ENCODE data around the gene DDAH1. TPM values are rescaled to one million over a fixed set of nuclear protein-coding genes. Genes with fewer than 3 reads are reported as not detected.

Gene DDAH1
- total and polyA plus RNA-seq, 4 donors = 25.8 to 42.7 (median 31.7) TPM

DNA sequence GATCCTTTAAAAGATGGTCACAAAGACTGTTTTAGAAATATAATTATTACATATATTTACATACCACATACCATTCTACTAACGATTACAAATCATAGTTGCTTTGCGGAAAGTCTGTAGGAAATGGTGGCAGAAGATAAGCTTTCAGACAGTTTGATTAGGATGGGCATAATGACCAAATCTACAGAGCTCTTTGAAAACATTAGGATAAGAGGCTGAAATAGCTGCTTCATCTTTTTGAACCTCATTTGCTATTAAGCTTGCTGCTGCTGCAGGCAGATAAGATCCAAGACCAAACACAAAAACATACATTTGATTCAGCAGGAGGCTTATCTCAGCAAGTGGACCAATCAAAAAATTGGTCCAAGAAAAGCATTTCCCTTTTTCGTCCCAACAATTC, 47.1 kb downstream of the DDAH1 start:
- Histone ChIP-seq H3K4me3 (ENCODE audit: low read depth in 1 of 3, low read length in 3 of 3) (no peak overlapping the region), H3K36me3 (ENCODE audit: control insufficient read depth in 4 of 4, insufficient read depth in 3 of 4, low read depth in 1 of 4, low read length in 3 of 4) (no peaks in the 10 kb centered on the region), H3K9ac (ENCODE audit: low read depth in 1 of 2, low read length in 2 of 2) (no peak overlapping the region), H3K4me1 (ENCODE audit: control insufficient read depth in 4 of 4, insufficient read depth in 4 of 4, low read length in 3 of 4) (no peaks in the 10 kb centered on the region), H3K27me3 (ENCODE audit: control insufficient read depth in 4 of 4, insufficient read depth in 4 of 4, low read length in 3 of 4) (no peaks in the 10 kb centered on the region), H3K9me3 (ENCODE audit: control insufficient read depth in 4 of 4, low read length in 3 of 4) (peaks cover 0 to 2% (median 2%) of the 10 kb centered on the region in 4 donors), H3K27ac (ENCODE audit: low read depth in 1 of 2, low read length in 2 of 2) (no peak overlapping the region)
- no peak for TF ChIP-seq HNF4A (conservative IDR thresholded peaks at IDR 0.05)
- TF ChIP-seq, protein P1, sequence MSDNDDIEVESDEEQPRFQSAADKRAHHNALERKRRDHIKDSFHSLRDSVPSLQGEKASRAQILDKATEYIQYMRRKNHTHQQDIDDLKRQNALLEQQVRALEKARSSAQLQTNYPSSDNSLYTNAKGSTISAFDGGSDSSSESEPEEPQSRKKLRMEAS (IDR thresholded peaks at IDR 0.05) = no peak
- TF ChIP-seq, protein P2, sequence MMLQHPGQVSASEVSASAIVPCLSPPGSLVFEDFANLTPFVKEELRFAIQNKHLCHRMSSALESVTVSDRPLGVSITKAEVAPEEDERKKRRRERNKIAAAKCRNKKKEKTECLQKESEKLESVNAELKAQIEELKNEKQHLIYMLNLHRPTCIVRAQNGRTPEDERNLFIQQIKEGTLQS (IDR thresholded peaks at IDR 0.05) = no peak
- no peak for DNase-seq (ENCODE audit: low spot score)
- WGBS = 81% methylated on average over 3 of the region's 3 CpGs

GRCh38 chr1:85417017-85417416, 47.9 kb downstream of the DDAH1 start:
- H3K4me3 ChIP-seq (ENCODE audit: low read depth in 1 of 3, low read length in 3 of 3) = no peak overlapping the region
- H3K27me3 ChIP-seq (ENCODE audit: control insufficient read depth in 4 of 4, insufficient read depth in 4 of 4, low read length in 3 of 4) = no peaks in the 10 kb centered on the region
- no peak for TF ChIP-seq JUND (IDR thresholded peaks at IDR 0.05)
- TF ChIP-seq RXRA (IDR thresholded peaks at IDR 0.05) = no peak
- no peak for TF ChIP-seq YY1 (IDR thresholded peaks at IDR 0.05)
- TF ChIP-seq REST (IDR thresholded peaks at IDR 0.05) = no peak
- TF ChIP-seq SP1 (IDR thresholded peaks at IDR 0.05) = no peak
- no peak for TF ChIP-seq HNF4G (IDR thresholded peaks at IDR 0.05)
- TF ChIP-seq HNF4A (conservative IDR thresholded peaks at IDR 0.05) = no peak
- no peak for TF ChIP-seq RAD21 (IDR thresholded peaks at IDR 0.05)
- TF ChIP-seq NR2F2 (IDR thresholded peaks at IDR 0.05) = no peak
- TF ChIP-seq GABPA (IDR thresholded peaks at IDR 0.05 in 1 of 2, conservative IDR thresholded peaks at IDR 0.05 in 1 of 2) = no peak
- TF ChIP-seq FOXA2 (IDR thresholded peaks at IDR 0.05) = no peak
- TF ChIP-seq, protein P1 (IDR thresholded peaks at IDR 0.05) = no peak
- TF ChIP-seq EGR1 (IDR thresholded peaks at IDR 0.05; ENCODE audit: low read depth in 2 of 2) = no peak
- TF ChIP-seq TAF1 (conservative IDR thresholded peaks at IDR 0.05) = no peak
- TF ChIP-seq, protein P2 (IDR thresholded peaks at IDR 0.05) = no peak
- H3K9me3 ChIP-seq (ENCODE audit: control insufficient read depth in 4 of 4, low read length in 3 of 4) = peaks cover 0 to 2% (median 2%) of the 10 kb centered on the region in 4 donors
- no peaks in the 10 kb centered on the region for H3K4me1 ChIP-seq (ENCODE audit: control insufficient read depth in 4 of 4, insufficient read depth in 4 of 4, low read length in 3 of 4)
- WGBS = 87% methylated on average over 5 of the region's 5 CpGs
- no peaks in the 10 kb centered on the region for H3K36me3 ChIP-seq (ENCODE audit: control insufficient read depth in 4 of 4, insufficient read depth in 3 of 4, low read depth in 1 of 4, low read length in 3 of 4)
- no peak overlapping the region for H3K9ac ChIP-seq (ENCODE audit: low read depth in 1 of 2, low read length in 2 of 2)
- H3K27ac ChIP-seq (ENCODE audit: low read depth in 1 of 2, low read length in 2 of 2) = no peak overlapping the region
- DNase-seq (ENCODE audit: low spot score) = no peak

- H3K9ac ChIP-seq (ENCODE audit: low read depth in 1 of 2, low read length in 2 of 2) = no peak overlapping the region
- no peak for DNase-seq (ENCODE audit: low spot score)
- no peaks in the 10 kb centered on the region for H3K36me3 ChIP-seq (ENCODE audit: control insufficient read depth in 4 of 4, insufficient read depth in 3 of 4, low read depth in 1 of 4, low read length in 3 of 4)
- H3K4me1 ChIP-seq (ENCODE audit: control insufficient read depth in 4 of 4, insufficient read depth in 4 of 4, low read length in 3 of 4) = peaks cover 0 to 8% (median under 1%) of the 10 kb centered on the region in 4 donors
- H3K9me3 ChIP-seq (ENCODE audit: control insufficient read depth in 4 of 4, low read length in 3 of 4) = no peaks in the 10 kb centered on the region
- no peak overlapping the region for H3K4me3 ChIP-seq (ENCODE audit: low read depth in 1 of 3, low read length in 3 of 3)
- 95% methylated on average over 1 of the region's 1 CpG for WGBS
- TF ChIP-seq, protein P3, sequence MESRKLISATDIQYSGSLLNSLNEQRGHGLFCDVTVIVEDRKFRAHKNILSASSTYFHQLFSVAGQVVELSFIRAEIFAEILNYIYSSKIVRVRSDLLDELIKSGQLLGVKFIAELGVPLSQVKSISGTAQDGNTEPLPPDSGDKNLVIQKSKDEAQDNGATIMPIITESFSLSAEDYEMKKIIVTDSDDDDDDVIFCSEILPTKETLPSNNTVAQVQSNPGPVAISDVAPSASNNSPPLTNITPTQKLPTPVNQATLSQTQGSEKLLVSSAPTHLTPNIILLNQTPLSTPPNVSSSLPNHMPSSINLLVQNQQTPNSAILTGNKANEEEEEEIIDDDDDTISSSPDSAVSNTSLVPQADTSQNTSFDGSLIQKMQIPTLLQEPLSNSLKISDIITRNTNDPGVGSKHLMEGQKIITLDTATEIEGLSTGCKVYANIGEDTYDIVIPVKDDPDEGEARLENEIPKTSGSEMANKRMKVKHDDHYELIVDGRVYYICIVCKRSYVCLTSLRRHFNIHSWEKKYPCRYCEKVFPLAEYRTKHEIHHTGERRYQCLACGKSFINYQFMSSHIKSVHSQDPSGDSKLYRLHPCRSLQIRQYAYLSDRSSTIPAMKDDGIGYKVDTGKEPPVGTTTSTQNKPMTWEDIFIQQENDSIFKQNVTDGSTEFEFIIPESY (IDR thresholded peaks at IDR 0.05) = no peak
- TF ChIP-seq YY1 (IDR thresholded peaks at IDR 0.05) (no peak), EGR1 (IDR thresholded peaks at IDR 0.05; ENCODE audit: low read depth in 2 of 2) (no peak), REST (IDR thresholded peaks at IDR 0.05) (no peak)
- H3K27me3 ChIP-seq (ENCODE audit: control insufficient read depth in 4 of 4, insufficient read depth in 4 of 4, low read length in 3 of 4) = no peaks in the 10 kb centered on the region
- no peak overlapping the region for H3K27ac ChIP-seq (ENCODE audit: low read depth in 1 of 2, low read length in 2 of 2)
These were observed 51.8 kb downstream of the DDAH1 start for GRCh38 chr1:85413169-85413568.
